HFFc6 (cell line): ENCODE results near the gene TMEM252. TPM values are rescaled to one million over a fixed set of nuclear protein-coding genes. Genes with fewer than 3 reads are reported as not detected.

Source experiments
- DNase-seq: peaks from one replicate; pipeline ENCODE4 v3.0.0-alpha.2; 2018
- H3K27ac Mint-ChIP-seq: 2 replicates; pipeline ENCODE4 v1.8.0; 2020; ENCODE audit warnings: mild to moderate bottlenecking, mixed read lengths
- H3K27me3 Mint-ChIP-seq: 2 replicates; pipeline ENCODE4 v1.8.0; 2021; ENCODE audit warnings: mild to moderate bottlenecking, moderate library complexity, mixed read lengths; ENCODE audit not compliant: insufficient read depth
- H3K36me3 Mint-ChIP-seq: 2 replicates; pipeline ENCODE4 v1.8.0; 2021; ENCODE audit warnings: low read depth, mixed read lengths
- H3K4me1 Mint-ChIP-seq: 2 replicates; pipeline ENCODE4 v1.8.0; 2020; ENCODE audit warnings: low read depth, mixed read lengths
- H3K4me3 Mint-ChIP-seq: 2 replicates; pipeline ENCODE4 v1.8.0; 2020; ENCODE audit warnings: mild to moderate bottlenecking, moderate library complexity, mixed read lengths
- H3K9me3 Mint-ChIP-seq: 2 replicates; pipeline ENCODE4 v1.8.0; 2020; ENCODE audit warnings: mild to moderate bottlenecking, mixed read lengths
- CTCF ChIP-seq: fragments of 200-600 bp; sonication (generic); IDR thresholded peaks from 2 replicates; pipeline ENCODE4 v1.5.0; 2021; ENCODE audit warnings: antibody characterized with exemption, mild to moderate bottlenecking
- total RNA-seq, 6 experiments: library from RNA; stranded (reverse); fragmentation: NEBNext Ultra II Directional; extraction: Animal tissue kit (Norgen Biotek cat#: 25700); gene quantifications; 2 replicates in 1 of 6; 3 replicates in 5 of 6; pipeline ENCODE4 v1.2.3, GENCODE V29; 2021

TMEM252 gene
- total RNA-seq, 6 experiments from 2014 or later = not detected

- H3K36me3 Mint-ChIP-seq = no peaks in the 10 kb centered on the region
- H3K9me3 Mint-ChIP-seq = peaks cover 7% of the 10 kb centered on the region
- peaks cover 18% of the 10 kb centered on the region; the same call in 1 of the 2 replicates for H3K4me1 Mint-ChIP-seq
- DNase-seq = no peak
- H3K27ac Mint-ChIP-seq = no peak overlapping the region
- H3K27me3 Mint-ChIP-seq = peaks cover 3% of the 10 kb centered on the region; the same call in 1 of the 2 replicates
- no peak overlapping the region for H3K4me3 Mint-ChIP-seq
- TF ChIP-seq CTCF = no peak
Measured at GRCh38 chr9:68498816-68499215, 41.9 kb downstream of the TMEM252 start.

DNA sequence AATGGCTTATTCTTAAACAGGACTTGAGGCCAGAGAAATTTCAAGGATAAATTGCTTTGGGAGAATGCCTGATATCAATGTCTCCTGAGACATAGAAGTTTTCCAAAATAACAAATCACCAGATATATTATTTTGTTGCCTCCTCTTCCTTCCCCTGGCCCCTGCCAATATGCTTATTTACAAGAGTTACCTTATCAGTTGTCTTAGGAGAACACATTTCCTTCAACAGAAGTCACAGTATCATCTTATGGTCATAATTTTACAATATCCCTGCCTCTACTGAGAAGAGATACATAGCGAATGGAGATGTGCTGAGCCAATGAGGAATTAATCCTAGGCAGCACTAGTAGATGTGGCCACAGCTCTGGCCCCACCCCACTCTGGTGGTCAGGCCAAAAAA lies 43.1 kb downstream of the TMEM252 start:
- peaks cover 5% of the 10 kb centered on the region for H3K27me3 Mint-ChIP-seq

DNA sequence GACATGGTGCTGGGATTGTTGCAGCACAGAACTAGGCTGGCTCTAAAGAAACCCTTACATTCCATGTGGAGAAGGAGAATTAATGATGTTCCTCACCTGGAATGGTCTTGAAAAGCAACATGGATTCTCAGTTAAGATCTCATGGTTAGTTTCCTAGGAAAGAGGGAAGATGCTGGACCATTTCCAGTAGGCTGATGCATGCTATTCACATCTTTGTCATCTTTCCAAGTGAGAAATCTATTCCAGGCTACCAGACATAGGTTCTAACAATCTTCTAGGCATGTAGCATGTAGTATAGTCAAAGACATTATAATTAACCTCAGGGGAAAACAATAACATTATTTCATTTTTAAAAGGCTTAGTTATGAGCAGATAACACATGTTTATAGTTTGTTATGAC lies 44.3 kb downstream of the TMEM252 start:
- Mint-ChIP-seq H3K27ac (no peak overlapping the region), H3K36me3 (no peaks in the 10 kb centered on the region), H3K4me1 (peaks cover 15% of the 10 kb centered on the region; the same call in 1 of the 2 replicates), H3K9me3 (peaks cover 7% of the 10 kb centered on the region), H3K4me3 (no peak overlapping the region), H3K27me3 (peaks cover 6% of the 10 kb centered on the region)
- no peak for DNase-seq
- no peak for TF ChIP-seq CTCF

More for the DNA sequence above, 43.1 kb downstream of the TMEM252 start:
- no peak for TF ChIP-seq CTCF
- Mint-ChIP-seq H3K4me1 (peaks cover 18% of the 10 kb centered on the region; the same call in 1 of the 2 replicates), H3K4me3 (no peak overlapping the region), H3K36me3 (no peaks in the 10 kb centered on the region), H3K9me3 (peaks cover 7% of the 10 kb centered on the region), H3K27ac (no peak overlapping the region)
- DNase-seq = no peak

DNA sequence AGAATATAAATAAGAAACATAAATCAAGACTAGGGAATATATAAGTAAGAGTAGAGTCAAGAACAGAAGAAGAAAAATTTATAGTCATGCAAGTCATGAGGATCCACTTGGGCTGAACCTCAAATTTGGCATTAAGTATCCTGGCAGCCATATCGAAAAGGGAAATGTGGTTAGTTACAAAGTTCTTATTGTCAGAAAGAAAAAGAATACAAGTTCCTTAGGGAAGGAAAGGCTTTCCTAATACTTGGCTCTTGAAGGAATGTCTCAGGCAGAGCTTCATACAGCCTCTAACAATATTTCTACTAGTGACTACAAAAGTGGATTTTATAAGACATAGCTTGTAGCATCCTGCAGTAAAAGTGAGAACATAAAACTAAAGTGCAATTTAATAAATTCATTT lies 45.4 kb downstream of the TMEM252 start:
- no peaks in the 10 kb centered on the region for H3K36me3 Mint-ChIP-seq
- H3K4me1 Mint-ChIP-seq = peaks cover 4% of the 10 kb centered on the region; the same call in 1 of the 2 replicates
- H3K27me3 Mint-ChIP-seq = peaks cover 6% of the 10 kb centered on the region
- no peak overlapping the region for H3K27ac Mint-ChIP-seq
- H3K9me3 Mint-ChIP-seq = peaks cover 7% of the 10 kb centered on the region
- no peak overlapping the region for H3K4me3 Mint-ChIP-seq
- no peak for TF ChIP-seq CTCF
- no peak for DNase-seq

DNA sequence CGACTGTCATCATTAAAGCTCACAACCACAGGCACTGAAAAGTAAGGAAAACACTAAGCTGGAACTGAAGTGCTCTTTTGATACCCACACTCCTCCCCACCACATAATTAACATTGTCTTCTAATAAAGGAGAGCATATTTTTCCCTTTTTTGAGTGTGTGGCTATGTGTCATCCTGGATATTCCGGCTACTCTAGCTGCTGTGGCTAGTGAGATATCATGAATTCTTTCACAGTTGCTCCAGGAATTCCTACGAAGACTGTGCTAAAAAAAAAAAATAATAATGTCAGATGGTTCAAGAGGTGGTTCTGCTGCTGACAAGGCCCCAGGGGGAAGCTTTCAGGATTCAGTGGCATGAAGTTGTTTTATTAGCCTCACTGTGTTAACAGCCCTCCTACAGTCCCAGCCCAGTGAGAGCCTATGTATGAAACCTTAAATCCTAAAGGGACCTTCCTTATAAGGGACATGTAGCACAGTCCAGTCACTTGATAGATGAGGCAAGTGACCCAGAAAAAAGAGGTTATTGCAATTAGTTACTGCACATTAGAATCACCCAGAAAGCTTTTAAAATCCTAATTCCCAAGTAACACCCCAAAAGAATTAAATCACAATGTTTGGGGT lies 46.6 kb downstream of the TMEM252 start:
- TF ChIP-seq CTCF = no peak
- DNase-seq = no peak
- no peak overlapping the region for H3K27ac Mint-ChIP-seq
- H3K36me3 Mint-ChIP-seq = no peaks in the 10 kb centered on the region
- no peak overlapping the region for H3K4me3 Mint-ChIP-seq
- H3K4me1 Mint-ChIP-seq = no peaks in the 10 kb centered on the region
- peaks cover 5% of the 10 kb centered on the region; the same call in 1 of the 2 replicates for H3K9me3 Mint-ChIP-seq
- H3K27me3 Mint-ChIP-seq = peaks cover 6% of the 10 kb centered on the region
